Astrocyte (in vitro differentiated cells and primary cell): ENCODE data around the gene USP22.

Source experiments
- CTCF ChIP-seq: IDR thresholded peaks from 2 replicates; pipeline ENCODE4 v1.5.1; 2011; ENCODE audit warnings: low read depth, mild to moderate bottlenecking, inconsistent platforms, low read length, moderate library complexity; ENCODE audit not compliant: insufficient read depth
- EZH2 ChIP-seq: IDR thresholded peaks from 2 replicates; pipeline ENCODE4 v1.6.1; 2012; ENCODE audit warnings: mild to moderate bottlenecking, low read length, inconsistent platforms; ENCODE audit not compliant: insufficient read depth

DNA sequence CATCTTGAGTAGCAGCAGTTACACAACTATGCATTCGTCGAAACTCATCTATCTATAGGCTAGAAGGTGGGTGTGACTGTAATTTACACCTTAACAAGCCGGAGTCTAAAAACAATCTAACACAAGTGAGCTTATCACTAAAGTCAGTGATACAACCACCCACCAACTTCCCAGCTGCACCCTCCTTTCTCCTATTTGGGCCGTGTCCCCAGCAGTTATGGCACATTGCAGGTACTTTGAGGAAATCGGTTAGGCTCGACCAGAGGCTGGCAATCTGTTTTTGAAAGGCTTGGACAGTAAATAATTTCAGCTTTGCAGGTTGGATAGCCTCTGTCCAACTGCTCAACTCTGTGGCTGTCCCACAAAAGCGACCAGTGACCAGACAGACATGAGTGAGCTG, 26.0 kb downstream of the USP22 start:
- no peak for TF ChIP-seq CTCF
- TF ChIP-seq EZH2, result no peak
